H1 (cell line): ENCODE results near the gene FRY. TPM values are rescaled to one million over a fixed set of nuclear protein-coding genes. Genes with fewer than 3 reads are reported as not detected.

Experiments
- CTCF ChIA-PET: fragments of 300-600 bp; sonication (Branson Sonifier 250); formaldehyde crosslinking; loops from one replicate; lab custom pipeline; 2021; ENCODE audit not compliant: partially characterized antibody; lab: Charles Lee
- POLR2A ChIA-PET: fragments of 300-600 bp; sonication (Branson Sonifier 250); formaldehyde crosslinking; loops from one replicate; lab custom pipeline; 2021; ENCODE audit warnings: inconsistent platforms; ENCODE audit not compliant: partially characterized antibody; lab: Charles Lee
- DNase-seq, 2 experiments: peaks; one replicate each; pipeline versions ENCODE4 v3.0.0 to v3.0.0-alpha.2; 2010 to 2022; ENCODE audit warnings: low spot score in 2 of 2, low read depth in 1 of 2, mixed read lengths in 1 of 2
- FAIRE-seq: peaks from 2 replicates; lab custom pipeline; 2011; peaks lifted over from hg19 to GRCh38; lab: Jason Lieb, UNC
- H2AFZ ChIP-seq: 2 replicates; pipeline ENCODE4 v1.8.1; 2012; ENCODE audit warnings: low read length, inconsistent platforms
- H2AK5ac ChIP-seq: 2 replicates; pipeline ENCODE4 v1.6.1; 2013; ENCODE audit warnings: low read depth, low read length
- H2BK120ac ChIP-seq: replicated peaks from 2 replicates; pipeline ENCODE3; 2013; ENCODE audit warnings: low read depth, low read length, inconsistent platforms
- H2BK12ac ChIP-seq: 2 replicates; pipeline ENCODE4 v1.6.1; 2013; ENCODE audit warnings: low read depth, low read length
- H2BK15ac ChIP-seq: 2 replicates; pipeline ENCODE4 v1.6.1; 2013; ENCODE audit warnings: low read length
- H2BK20ac ChIP-seq: 2 replicates; pipeline ENCODE4 v1.6.1; 2013; ENCODE audit warnings: low read length
- H2BK5ac ChIP-seq: 2 replicates; pipeline ENCODE4 v1.6.1; 2013; ENCODE audit warnings: low read depth, low read length
- H3K14ac ChIP-seq: 2 replicates; pipeline ENCODE4 v1.6.1; 2013; ENCODE audit warnings: inconsistent platforms; ENCODE audit not compliant: insufficient read length
- H3K18ac ChIP-seq: 2 replicates; pipeline ENCODE4 v1.6.1; 2013; ENCODE audit warnings: low read length; ENCODE audit errors: extremely low read depth
- H3K23ac ChIP-seq: 2 replicates; pipeline ENCODE4 v1.6.1; 2013; ENCODE audit warnings: inconsistent platforms; ENCODE audit not compliant: insufficient read length
- H3K23me2 ChIP-seq: 2 replicates; pipeline ENCODE4 v1.6.1; 2013; ENCODE audit warnings: low read depth, low read length
- H3K27ac ChIP-seq: 2 replicates; pipeline ENCODE4 v1.6.1; 2011; ENCODE audit warnings: low read depth, low read length, inconsistent platforms
- H3K27me3 ChIP-seq, 4 experiments: replicated peaks in 1 of 4; 1 replicate in 1 of 4; 2 replicates in 3 of 4; pipeline versions ENCODE4 v1.6.1 to v1.8.1; 2011 to 2013; ENCODE audit warnings: low read length in 3 of 4, mild to moderate bottlenecking in 3 of 4, inconsistent platforms in 2 of 4, mixed read lengths in 2 of 4, moderate library complexity in 1 of 4; ENCODE audit not compliant: control insufficient read depth in 3 of 4, insufficient read depth in 3 of 4; ENCODE audit errors: extremely low read depth in 1 of 4
- H3K36me3 ChIP-seq, 4 experiments: 2 replicates each; pipeline versions ENCODE4 v1.6.1 to v1.8.1; 2011 to 2013; ENCODE audit warnings: mild to moderate bottlenecking in 4 of 4, low read length in 3 of 4, moderate library complexity in 2 of 4, control low read depth in 1 of 4, inconsistent platforms in 1 of 4; ENCODE audit not compliant: insufficient read depth in 4 of 4, control insufficient read depth in 2 of 4
- H3K4ac ChIP-seq: replicated peaks from 2 replicates; pipeline ENCODE3; 2013; ENCODE audit warnings: low read length, low read depth, mixed read lengths, inconsistent platforms; ENCODE audit not compliant: insufficient read length
- H3K4me1 ChIP-seq, 4 experiments: replicated peaks in 1 of 4; 1 replicate in 1 of 4; 2 replicates in 3 of 4; pipeline versions ENCODE4 v1.6.1 to v1.8.1; 2011 to 2013; ENCODE audit warnings: low read length in 3 of 4, inconsistent platforms in 2 of 4, mixed read lengths in 1 of 4; ENCODE audit not compliant: insufficient read depth in 4 of 4, control insufficient read depth in 3 of 4
- H3K4me2 ChIP-seq, 2 experiments: 2 replicates each; pipeline versions ENCODE4 v1.6.1 to v1.8.1; 2011 to 2013; ENCODE audit warnings: low read depth in 2 of 2, low read length in 2 of 2, control low read depth in 1 of 2, inconsistent platforms in 1 of 2, mild to moderate bottlenecking in 1 of 2; ENCODE audit not compliant: insufficient read depth in 1 of 2
- H3K4me3 ChIP-seq, 4 experiments: fragments of 200-600, 300-600 bp in 1 of 4; sonication (generic), shearing (Covaris generic), sonication (Bioruptor Twin) in 1 of 4; 2 replicates each; pipeline versions ENCODE4 v1.5.1 to v1.8.1; 2011 to 2016; ENCODE audit warnings: low read length in 4 of 4, low read depth in 3 of 4, control low read depth in 2 of 4, inconsistent platforms in 2 of 4, mild to moderate bottlenecking in 2 of 4, mixed read lengths in 1 of 4, moderate library complexity in 1 of 4; ENCODE audit not compliant: insufficient read depth in 2 of 4; ENCODE audit errors: extremely low read depth in 1 of 4
- H3K56ac ChIP-seq: replicated peaks from 2 replicates; pipeline ENCODE3; 2013; ENCODE audit warnings: low read depth, mild to moderate bottlenecking, mixed read lengths, low read length, inconsistent platforms; ENCODE audit not compliant: insufficient read length
- H3K79me1 ChIP-seq: 2 replicates; pipeline ENCODE4 v1.6.1; 2013; ENCODE audit warnings: low read depth, low read length, control low read depth
- H3K79me2 ChIP-seq, 2 experiments: 2 replicates each; pipeline versions ENCODE4 v1.6.1 to v1.8.1; 2012 to 2013; ENCODE audit warnings: low read length in 2 of 2, mild to moderate bottlenecking in 2 of 2, inconsistent platforms in 1 of 2; ENCODE audit not compliant: insufficient read depth in 2 of 2, control insufficient read depth in 1 of 2
- H3K9ac ChIP-seq, 4 experiments: replicated peaks in 1 of 4; 1 replicate in 1 of 4; 2 replicates in 3 of 4; pipeline versions ENCODE4 v1.6.1 to v1.8.1; 2011 to 2013; ENCODE audit warnings: low read depth in 3 of 4, low read length in 3 of 4, control low read depth in 2 of 4, mild to moderate bottlenecking in 2 of 4, moderate library complexity in 2 of 4, inconsistent platforms in 1 of 4; ENCODE audit errors: extremely low read depth in 1 of 4
- H3K9me3 ChIP-seq, 2 experiments: 2 replicates each; pipeline versions ENCODE4 v1.6.1 to v1.8.1; 2012 to 2013; ENCODE audit warnings: mild to moderate bottlenecking in 2 of 2, moderate library complexity in 2 of 2, control low read depth in 1 of 2, inconsistent platforms in 1 of 2, low read depth in 1 of 2, low read length in 1 of 2, mixed read lengths in 1 of 2; ENCODE audit not compliant: insufficient read depth in 2 of 2
- H4K20me1 ChIP-seq, 2 experiments: replicated peaks in 1 of 2; 2 replicates each; pipeline versions ENCODE3 to v1.8.1; 2011 to 2013; ENCODE audit warnings: inconsistent platforms in 2 of 2, low read length in 2 of 2, mild to moderate bottlenecking in 1 of 2; ENCODE audit not compliant: insufficient read depth in 2 of 2, control insufficient read depth in 1 of 2
- H4K5ac ChIP-seq: 2 replicates; pipeline ENCODE4 v1.6.1; 2013; ENCODE audit warnings: low read length, low read depth, mixed read lengths, inconsistent platforms; ENCODE audit not compliant: insufficient read length
- H4K8ac ChIP-seq: 2 replicates; pipeline ENCODE4 v1.8.0; 2013; ENCODE audit warnings: mild to moderate bottlenecking, moderate library complexity, low read length, inconsistent platforms; ENCODE audit not compliant: insufficient read depth; ENCODE audit errors: extremely low read depth
- H4K91ac ChIP-seq: replicated peaks from 2 replicates; pipeline ENCODE3; 2013; ENCODE audit warnings: low read length, mixed read lengths, inconsistent platforms; ENCODE audit not compliant: insufficient read length
- JUND ChIP-seq: IDR thresholded peaks from 2 replicates; pipeline ENCODE4 v1.6.1; 2011; ENCODE audit warnings: mild to moderate bottlenecking, improper control_type of control experiment, low read length
- MAFK ChIP-seq: IDR thresholded peaks from 2 replicates; pipeline ENCODE4 v1.6.1; 2012; ENCODE audit warnings: low read depth, mild to moderate bottlenecking, improper control_type of control experiment, low read length
- POLR2AphosphoS5 ChIP-seq: IDR thresholded peaks from 2 replicates; pipeline ENCODE4 v1.6.1; 2011; ENCODE audit warnings: low read depth, low read length
- WGBS, 2 experiments: shearing (Covaris generic) in 1 of 2; methylation state at CpG; one replicate each; pipeline versions ENCODE4 v1.1.6 to v1.1.7; 2013 to 2015; ENCODE audit warnings: low lambda C conversion rate in 2 of 2, mixed read lengths in 2 of 2, inconsistent platforms in 1 of 2, low coverage in 1 of 2, missing lambda C conversion rate in 1 of 2; ENCODE audit not compliant: insufficient replicate concordance in 2 of 2, insufficient coverage in 1 of 2, insufficient read length in 1 of 2; ENCODE audit errors: extremely low coverage in 1 of 2, missing lambda C conversion rate in 1 of 2; 5-methylcytosine and 5-hydroxymethylcytosine counted together
- polyA plus RNA-seq, 7 experiments: library from polyadenylated mRNA; depleted of rRNA in 3 of 7; stranded (reverse) in 5 of 7; unstranded in 2 of 7; fragments of >200 nt in 5 of 7; fragments of 200-250 nt in 2 of 7; gene quantifications; 1 replicate in 5 of 7; 2 replicates in 1 of 7; 4 replicates in 1 of 7; pipeline versions ENCODE4 v1.2.1 to v1.2.3, GENCODE V29; 2011 to 2013; ENCODE audit warnings: missing spikeins in 2 of 7, mixed read lengths in 2 of 7
- total RNA-seq: library from RNA; stranded (reverse); fragmentation: NEBNext Ultra II Directional; extraction: Animal tissue kit (Norgen Biotek cat#: 25700); gene quantifications from 2 replicates; pipeline ENCODE4 v1.2.1, GENCODE V29; 2021

Gene FRY
- total and polyA plus RNA-seq, 2 of the 8 experiments (the other 6 are each of a cell fraction or from before 2014, with no cell fraction given) = 4.3 to 9.2 TPM

DNA sequence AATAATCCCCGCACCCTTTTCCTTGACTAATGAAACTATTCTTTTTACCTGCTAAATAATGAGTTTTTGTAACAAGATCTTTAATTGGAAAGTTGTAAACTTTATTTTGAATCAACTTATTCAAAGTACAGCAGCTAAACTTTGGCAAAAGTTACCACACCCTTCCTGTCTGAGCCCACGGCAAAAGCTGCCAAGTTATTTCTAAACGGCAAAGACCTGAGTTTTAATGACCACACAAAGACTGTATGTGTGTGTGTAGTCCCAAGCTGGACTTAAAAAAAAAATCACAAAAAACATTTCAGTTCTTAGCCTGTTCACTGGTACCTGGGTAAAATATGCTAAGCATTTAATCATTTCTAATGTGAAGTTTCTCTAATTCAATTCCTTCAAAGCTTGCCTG lies 222.8 kb downstream of the FRY start:
- Histone ChIP-seq H3K79me1 (no peaks in the 10 kb centered on the region), H4K8ac (no peak overlapping the region), H3K4me1 (no peaks in the 10 kb centered on the region), H3K27me3 (no peaks in the 10 kb centered on the region), H3K18ac (no peak overlapping the region), H3K4me2 (no peak overlapping the region), H3K36me3 (peaks cover 0 to 3% (median 0%) of the 10 kb centered on the region in 4 experiments; a peak in 1 of 8 replicates), H2AFZ (no peak overlapping the region), H2BK20ac (no peak overlapping the region), H3K23ac (no peak overlapping the region), H2BK5ac (no peak overlapping the region), H3K23me2 (no peaks in the 10 kb centered on the region), H2BK120ac (no peak overlapping the region), H4K20me1 (no peaks in the 10 kb centered on the region), H4K91ac (no peak overlapping the region), H3K9ac (no peak overlapping the region), H3K4me3 (no peak overlapping the region), H3K14ac (no peak overlapping the region), H3K4ac (no peak overlapping the region), H2AK5ac (no peak overlapping the region), H4K5ac (no peak overlapping the region), H2BK12ac (no peak overlapping the region), H3K9me3 (no peaks in the 10 kb centered on the region), H2BK15ac (no peak overlapping the region), H3K79me2 (no peaks in the 10 kb centered on the region), H3K27ac (no peak overlapping the region), H3K56ac (no peak overlapping the region)
- TF ChIP-seq MAFK (no peak), JUND (no peak), POLR2AphosphoS5 (no peak)
- POLR2A ChIA-PET = interaction anchor here (1.5 kb wide), 1 partner anchor 61 kb away, joined by 7 read pairs; the partner anchor contains the start of genes BRCA2 and ZAR1L
- FAIRE-seq (peak; percentile 24), DNase-seq (no peak)
- CTCF ChIA-PET = interaction anchor here (0.7 to 3.9 kb wide), 7 partner anchors 9 to 92 kb away, joined by 3 to 26 read pairs (median 4); no protein-coding TSS in a partner anchor
- 86% methylated on average over 3 of the region's 3 CpGs; no CpG with 5 or more reads in 1 of the 2 experiments for WGBS, 2 experiments
